GM12878 (cell line): ENCODE measurements around the gene GMCL1. TPM values are rescaled to one million over a fixed set of nuclear protein-coding genes. Genes with fewer than 3 reads are reported as not detected.
A peak's percentile ranks its signal among the peaks of the same experiment; 100 is the strongest.

ENCODE experiments used
- BCL11A ChIP-seq: IDR thresholded peaks from 2 replicates; pipeline ENCODE4 v1.6.1; 2011; ENCODE audit warnings: low read depth, low read length
- FOS ChIP-seq: IDR thresholded peaks from 3 replicates; pipeline ENCODE4 v1.6.1; 2011; ENCODE audit warnings: borderline replicate concordance; ENCODE audit not compliant: insufficient read length; ENCODE audit errors: extremely low read depth
- MXI1 ChIP-seq: fragments of 150-350 bp; IDR thresholded peaks from 2 replicates; pipeline ENCODE4 v1.6.1; 2011; ENCODE audit warnings: low read depth, mild to moderate bottlenecking, inconsistent platforms, low read length, improper control_type of control experiment
- MYB ChIP-seq: fragments of 150-350 bp; IDR thresholded peaks from 2 replicates; pipeline ENCODE4 v1.6.1; 2014; ENCODE audit warnings: mild to moderate bottlenecking, low read depth, low read length, borderline replicate concordance
- NR2C2 ChIP-seq: IDR thresholded peaks from 2 replicates; pipeline ENCODE4 v1.6.1; 2011; ENCODE audit warnings: borderline replicate concordance, low read depth; ENCODE audit not compliant: control insufficient read depth, insufficient read length
- RB1 ChIP-seq: fragments of 450-650 bp; formaldehyde crosslinking; IDR thresholded peaks from 2 replicates; pipeline ENCODE4 v1.6.1; 2017; ENCODE audit warnings: mild to moderate bottlenecking, borderline replicate concordance
- RBBP5 ChIP-seq: fragments of 200-600 bp; sonication (generic); conservative IDR thresholded peaks from 2 replicates; pipeline ENCODE4 v1.6.1; 2016
- SMAD1 ChIP-seq: fragments of 450-650 bp; IDR thresholded peaks from 2 replicates; pipeline ENCODE4 v1.6.1; 2018; ENCODE audit warnings: mild to moderate bottlenecking, low read depth; ENCODE audit not compliant: partially characterized antibody
- SRF ChIP-seq, 2 experiments: IDR thresholded peaks; 2 replicates each; pipeline ENCODE4 v1.6.1; 2011; ENCODE audit warnings: low read depth in 2 of 2, low read length in 2 of 2, mild to moderate bottlenecking in 1 of 2, moderate library complexity in 1 of 2
- TAF1 ChIP-seq: IDR thresholded peaks from 2 replicates; pipeline ENCODE4 v1.6.1; 2011; ENCODE audit warnings: mild to moderate bottlenecking, low read depth, low read length, borderline replicate concordance
- TCF3 ChIP-seq: IDR thresholded peaks from 2 replicates; pipeline ENCODE4 v1.6.1; 2012; ENCODE audit warnings: low read depth, mild to moderate bottlenecking, low read length, borderline replicate concordance; ENCODE audit not compliant: insufficient read depth
- WRNIP1 ChIP-seq: IDR thresholded peaks from 2 replicates; pipeline ENCODE4 v1.6.1; 2011; ENCODE audit warnings: low read depth, low read length, improper control_type of control experiment, borderline replicate concordance
- ZNF384 ChIP-seq: IDR thresholded peaks from 2 replicates; pipeline ENCODE4 v1.6.1; 2012; ENCODE audit warnings: low read depth, mild to moderate bottlenecking, low read length, improper control_type of control experiment, borderline replicate concordance
- ZSCAN29 ChIP-seq: fragments of 450-650 bp; IDR thresholded peaks from 2 replicates; pipeline ENCODE4 v1.6.1; 2017; ENCODE audit warnings: mild to moderate bottlenecking, moderate library complexity
- polyA plus RNA-seq, 11 experiments: library from polyadenylated mRNA; depleted of rRNA in 4 of 11; unstranded in 6 of 11; stranded (reverse) in 5 of 11; fragments of >200 nt; fragmentation: Nextera tagmentation in 4 of 11; fragmentation: Illumina TruSeq in 1 of 11; extraction: Ambion mirVana in 4 of 11; extraction: Trizol in 1 of 11; gene quantifications; 1 replicate in 1 of 11; 2 replicates in 10 of 11; pipeline versions ENCODE4 v1.2.1 to v1.2.3, GENCODE V29; 2011 to 2016; ENCODE audit warnings: inconsistent platforms in 2 of 11, missing spikeins in 2 of 11, low read depth in 1 of 11
- total RNA-seq, 4 experiments: library from RNA; depleted of rRNA in 3 of 4; stranded (reverse); fragments of >200 nt in 3 of 4; fragmentation: Illumina TruSeq in 1 of 4; extraction: Trizol in 1 of 4; gene quantifications; 2 replicates each; pipeline versions ENCODE4 v1.2.1 to v1.2.3, GENCODE V29; 2013 to 2021
- TF ChIP-seq, protein P1 (sequence below): IDR thresholded peaks from 2 replicates; pipeline ENCODE4 v1.6.1; 2012; ENCODE audit warnings: improper control_type of control experiment, low read depth, low read length; ENCODE audit not compliant: insufficient replicate concordance
- TF ChIP-seq, protein P2 (sequence below): IDR thresholded peaks from 2 replicates; pipeline ENCODE4 v1.6.1; 2012; ENCODE audit warnings: low read depth, low read length, improper control_type of control experiment
- TF ChIP-seq, protein P3 (sequence below): fragments of 150-350 bp; IDR thresholded peaks from 2 replicates; pipeline ENCODE4 v1.6.1; 2014; ENCODE audit warnings: mild to moderate bottlenecking, low read depth, low read length
- TF ChIP-seq, protein P4 (sequence below): fragments of 450-650 bp; IDR thresholded peaks from 2 replicates; pipeline ENCODE4 v1.6.1; 2017; ENCODE audit warnings: mild to moderate bottlenecking, moderate library complexity

GMCL1 gene
- total and polyA plus RNA-seq, 10 of the 15 experiments (the other 5 are each of a cell fraction or from before 2014, with no cell fraction given): 3.7 to 21.4 (median 12.3) TPM

DNA sequence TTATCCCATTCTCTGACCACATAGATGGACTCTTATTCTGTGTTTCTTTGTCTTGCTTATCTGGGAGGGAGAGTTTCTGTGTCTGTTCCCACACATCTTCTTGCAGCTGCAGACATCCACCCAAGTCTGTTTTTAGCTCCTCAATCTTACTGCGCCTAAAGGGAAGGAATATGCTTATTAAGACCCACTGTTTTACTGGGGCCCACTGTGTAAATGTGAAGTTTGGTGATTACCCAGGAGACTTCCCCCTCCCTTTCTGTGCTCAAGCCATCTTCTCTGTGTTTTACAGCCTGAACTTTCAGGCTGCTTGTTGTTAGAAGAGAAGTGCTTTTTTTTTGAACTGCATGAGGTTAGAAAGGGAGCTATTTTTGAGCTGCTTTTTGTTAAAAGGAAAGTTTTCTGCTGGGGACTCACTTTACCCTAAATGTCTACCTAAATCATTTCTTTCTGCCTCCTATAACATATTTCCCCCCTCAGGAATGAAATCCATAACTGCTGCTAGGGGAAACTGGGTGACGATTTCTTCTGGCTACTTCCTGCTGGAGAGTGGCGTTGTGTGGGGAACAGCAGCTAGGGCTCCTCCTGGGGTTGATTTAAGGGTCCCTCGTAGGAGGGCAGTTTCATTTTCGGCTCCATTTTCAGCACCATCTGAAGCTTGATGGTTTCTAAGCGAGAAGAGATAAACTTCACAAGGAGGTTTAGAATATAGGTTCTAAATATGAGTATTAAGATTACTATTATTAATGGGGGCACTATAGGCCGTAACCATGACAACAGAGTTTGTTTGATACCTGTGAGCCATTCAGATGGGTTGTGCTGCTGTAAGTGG lies 39.5 kb upstream of the GMCL1 start (continued):
- TF ChIP-seq, protein P1, sequence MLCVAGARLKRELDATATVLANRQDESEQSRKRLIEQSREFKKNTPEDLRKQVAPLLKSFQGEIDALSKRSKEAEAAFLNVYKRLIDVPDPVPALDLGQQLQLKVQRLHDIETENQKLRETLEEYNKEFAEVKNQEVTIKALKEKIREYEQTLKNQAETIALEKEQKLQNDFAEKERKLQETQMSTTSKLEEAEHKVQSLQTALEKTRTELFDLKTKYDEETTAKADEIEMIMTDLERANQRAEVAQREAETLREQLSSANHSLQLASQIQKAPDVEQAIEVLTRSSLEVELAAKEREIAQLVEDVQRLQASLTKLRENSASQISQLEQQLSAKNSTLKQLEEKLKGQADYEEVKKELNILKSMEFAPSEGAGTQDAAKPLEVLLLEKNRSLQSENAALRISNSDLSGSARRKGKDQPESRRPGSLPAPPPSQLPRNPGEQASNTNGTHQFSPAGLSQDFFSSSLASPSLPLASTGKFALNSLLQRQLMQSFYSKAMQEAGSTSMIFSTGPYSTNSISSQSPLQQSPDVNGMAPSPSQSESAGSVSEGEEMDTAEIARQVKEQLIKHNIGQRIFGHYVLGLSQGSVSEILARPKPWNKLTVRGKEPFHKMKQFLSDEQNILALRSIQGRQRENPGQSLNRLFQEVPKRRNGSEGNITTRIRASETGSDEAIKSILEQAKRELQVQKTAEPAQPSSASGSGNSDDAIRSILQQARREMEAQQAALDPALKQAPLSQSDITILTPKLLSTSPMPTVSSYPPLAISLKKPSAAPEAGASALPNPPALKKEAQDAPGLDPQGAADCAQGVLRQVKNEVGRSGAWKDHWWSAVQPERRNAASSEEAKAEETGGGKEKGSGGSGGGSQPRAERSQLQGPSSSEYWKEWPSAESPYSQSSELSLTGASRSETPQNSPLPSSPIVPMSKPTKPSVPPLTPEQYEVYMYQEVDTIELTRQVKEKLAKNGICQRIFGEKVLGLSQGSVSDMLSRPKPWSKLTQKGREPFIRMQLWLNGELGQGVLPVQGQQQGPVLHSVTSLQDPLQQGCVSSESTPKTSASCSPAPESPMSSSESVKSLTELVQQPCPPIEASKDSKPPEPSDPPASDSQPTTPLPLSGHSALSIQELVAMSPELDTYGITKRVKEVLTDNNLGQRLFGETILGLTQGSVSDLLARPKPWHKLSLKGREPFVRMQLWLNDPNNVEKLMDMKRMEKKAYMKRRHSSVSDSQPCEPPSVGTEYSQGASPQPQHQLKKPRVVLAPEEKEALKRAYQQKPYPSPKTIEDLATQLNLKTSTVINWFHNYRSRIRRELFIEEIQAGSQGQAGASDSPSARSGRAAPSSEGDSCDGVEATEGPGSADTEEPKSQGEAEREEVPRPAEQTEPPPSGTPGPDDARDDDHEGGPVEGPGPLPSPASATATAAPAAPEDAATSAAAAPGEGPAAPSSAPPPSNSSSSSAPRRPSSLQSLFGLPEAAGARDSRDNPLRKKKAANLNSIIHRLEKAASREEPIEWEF: peak; percentile 23
- TF ChIP-seq NR2C2 (no peak), TAF1 (no peak), ZSCAN29 (no peak), RBBP5 (no peak), TCF3 (no peak), SMAD1 (no peak), BCL11A (no peak), SRF (IDR thresholded peaks at IDR 0.05; ENCODE audit: low read depth in 2 of 2, low read length in 2 of 2) (no peak), MXI1 (0 out of 2 replicates have a peak, but pooled peaks have one; percentile 57), ZNF384 (peak; percentile 51; the same call in 1 of the 2 replicates), MYB (no peak), FOS (no peak), RB1 (no peak), WRNIP1 (no peak)
- TF ChIP-seq, protein P2, sequence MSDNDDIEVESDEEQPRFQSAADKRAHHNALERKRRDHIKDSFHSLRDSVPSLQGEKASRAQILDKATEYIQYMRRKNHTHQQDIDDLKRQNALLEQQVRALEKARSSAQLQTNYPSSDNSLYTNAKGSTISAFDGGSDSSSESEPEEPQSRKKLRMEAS: no peak
- TF ChIP-seq, protein P3, sequence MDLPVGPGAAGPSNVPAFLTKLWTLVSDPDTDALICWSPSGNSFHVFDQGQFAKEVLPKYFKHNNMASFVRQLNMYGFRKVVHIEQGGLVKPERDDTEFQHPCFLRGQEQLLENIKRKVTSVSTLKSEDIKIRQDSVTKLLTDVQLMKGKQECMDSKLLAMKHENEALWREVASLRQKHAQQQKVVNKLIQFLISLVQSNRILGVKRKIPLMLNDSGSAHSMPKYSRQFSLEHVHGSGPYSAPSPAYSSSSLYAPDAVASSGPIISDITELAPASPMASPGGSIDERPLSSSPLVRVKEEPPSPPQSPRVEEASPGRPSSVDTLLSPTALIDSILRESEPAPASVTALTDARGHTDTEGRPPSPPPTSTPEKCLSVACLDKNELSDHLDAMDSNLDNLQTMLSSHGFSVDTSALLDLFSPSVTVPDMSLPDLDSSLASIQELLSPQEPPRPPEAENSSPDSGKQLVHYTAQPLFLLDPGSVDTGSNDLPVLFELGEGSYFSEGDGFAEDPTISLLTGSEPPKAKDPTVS: no peak
- TF ChIP-seq, protein P4, sequence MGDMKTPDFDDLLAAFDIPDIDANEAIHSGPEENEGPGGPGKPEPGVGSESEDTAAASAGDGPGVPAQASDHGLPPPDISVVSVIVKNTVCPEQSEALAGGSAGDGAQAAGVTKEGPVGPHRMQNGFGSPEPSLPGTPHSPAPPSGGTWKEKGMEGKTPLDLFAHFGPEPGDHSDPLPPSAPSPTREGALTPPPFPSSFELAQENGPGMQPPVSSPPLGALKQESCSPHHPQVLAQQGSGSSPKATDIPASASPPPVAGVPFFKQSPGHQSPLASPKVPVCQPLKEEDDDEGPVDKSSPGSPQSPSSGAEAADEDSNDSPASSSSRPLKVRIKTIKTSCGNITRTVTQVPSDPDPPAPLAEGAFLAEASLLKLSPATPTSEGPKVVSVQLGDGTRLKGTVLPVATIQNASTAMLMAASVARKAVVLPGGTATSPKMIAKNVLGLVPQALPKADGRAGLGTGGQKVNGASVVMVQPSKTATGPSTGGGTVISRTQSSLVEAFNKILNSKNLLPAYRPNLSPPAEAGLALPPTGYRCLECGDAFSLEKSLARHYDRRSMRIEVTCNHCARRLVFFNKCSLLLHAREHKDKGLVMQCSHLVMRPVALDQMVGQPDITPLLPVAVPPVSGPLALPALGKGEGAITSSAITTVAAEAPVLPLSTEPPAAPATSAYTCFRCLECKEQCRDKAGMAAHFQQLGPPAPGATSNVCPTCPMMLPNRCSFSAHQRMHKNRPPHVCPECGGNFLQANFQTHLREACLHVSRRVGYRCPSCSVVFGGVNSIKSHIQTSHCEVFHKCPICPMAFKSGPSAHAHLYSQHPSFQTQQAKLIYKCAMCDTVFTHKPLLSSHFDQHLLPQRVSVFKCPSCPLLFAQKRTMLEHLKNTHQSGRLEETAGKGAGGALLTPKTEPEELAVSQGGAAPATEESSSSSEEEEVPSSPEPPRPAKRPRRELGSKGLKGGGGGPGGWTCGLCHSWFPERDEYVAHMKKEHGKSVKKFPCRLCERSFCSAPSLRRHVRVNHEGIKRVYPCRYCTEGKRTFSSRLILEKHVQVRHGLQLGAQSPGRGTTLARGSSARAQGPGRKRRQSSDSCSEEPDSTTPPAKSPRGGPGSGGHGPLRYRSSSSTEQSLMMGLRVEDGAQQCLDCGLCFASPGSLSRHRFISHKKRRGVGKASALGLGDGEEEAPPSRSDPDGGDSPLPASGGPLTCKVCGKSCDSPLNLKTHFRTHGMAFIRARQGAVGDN: no peak
